ENCODE results near the gene TC2N.
"Not testable (repeated sequence)": the region's sequence is repeated elsewhere in the genome, so short reads cannot be mapped to it uniquely, and the experiment has no call there.

The TC2N gene

GRCh38 chr14:91899806-91900205 lies 32.5 kb upstream of the TC2N start:
- H3K27me3 ChIP-seq (ENCODE audit: control insufficient read depth, insufficient read depth, low read length), result no peaks in the 10 kb centered on the region
- no peak overlapping the region for H3K4me3 ChIP-seq (ENCODE audit: low read depth, low read length)
- H3K36me3 ChIP-seq (ENCODE audit: control insufficient read depth, insufficient read depth, low read length), result no peaks in the 10 kb centered on the region

GRCh38 chr14:91899213-91899612 lies 31.9 kb upstream of the TC2N start:
- H3K36me3 ChIP-seq (ENCODE audit: control insufficient read depth, insufficient read depth, low read length), result no peaks in the 10 kb centered on the region
- no peaks in the 10 kb centered on the region for H3K27me3 ChIP-seq (ENCODE audit: control insufficient read depth, insufficient read depth, low read length)
- peaks cover 7% of the 10 kb centered on the region; the same call in 1 of the 2 replicates for H3K4me1 ChIP-seq (ENCODE audit: control insufficient read depth, insufficient read depth, low read length)
- H3K27ac ChIP-seq (ENCODE audit: low read depth, low read length), result no peak overlapping the region
- no peak overlapping the region for H3K9ac ChIP-seq (ENCODE audit: low read length)
- H3K9me3 ChIP-seq (ENCODE audit: control insufficient read depth, insufficient read depth, low read depth, low read length), result no peaks in the 10 kb centered on the region
- no peak overlapping the region for H3K4me3 ChIP-seq (ENCODE audit: low read depth, low read length)

More at GRCh38 chr14:91899806-91900205, 32.5 kb upstream of the TC2N start:
- H3K4me1 ChIP-seq (ENCODE audit: control insufficient read depth, insufficient read depth, low read length), result peaks cover 7% of the 10 kb centered on the region; the same call in 1 of the 2 replicates
- H3K9ac ChIP-seq (ENCODE audit: low read length), result no peak overlapping the region
- no peaks in the 10 kb centered on the region for H3K9me3 ChIP-seq (ENCODE audit: control insufficient read depth, insufficient read depth, low read depth, low read length)
- no peak overlapping the region for H3K27ac ChIP-seq (ENCODE audit: low read depth, low read length)

GRCh38 chr14:91898372-91898771 lies 31.0 kb upstream of the TC2N start:
- no peaks in the 10 kb centered on the region for H3K36me3 ChIP-seq (ENCODE audit: control insufficient read depth, insufficient read depth, low read length)
- peaks cover 7% of the 10 kb centered on the region; the same call in 1 of the 2 replicates for H3K4me1 ChIP-seq (ENCODE audit: control insufficient read depth, insufficient read depth, low read length)
- no peaks in the 10 kb centered on the region for H3K27me3 ChIP-seq (ENCODE audit: control insufficient read depth, insufficient read depth, low read length)
- no peak overlapping the region for H3K27ac ChIP-seq (ENCODE audit: low read depth, low read length)
- no peak overlapping the region for H3K4me3 ChIP-seq (ENCODE audit: low read depth, low read length)
- H3K9me3 ChIP-seq (ENCODE audit: control insufficient read depth, insufficient read depth, low read depth, low read length), result no peaks in the 10 kb centered on the region
- no peak overlapping the region for H3K9ac ChIP-seq (ENCODE audit: low read length)

- not testable (repeated sequence) for H3K27ac ChIP-seq (ENCODE audit: low read depth, low read length); H3K4me3 ChIP-seq (ENCODE audit: low read depth, low read length); H3K4me1 ChIP-seq (ENCODE audit: control insufficient read depth, insufficient read depth, low read length); H3K27me3 ChIP-seq (ENCODE audit: control insufficient read depth, insufficient read depth, low read length); H3K9ac ChIP-seq (ENCODE audit: low read length); H3K36me3 ChIP-seq (ENCODE audit: control insufficient read depth, insufficient read depth, low read length); H3K9me3 ChIP-seq (ENCODE audit: control insufficient read depth, insufficient read depth, low read depth, low read length)
These were observed 30.4 kb upstream of the TC2N start for GRCh38 chr14:91897716-91898115.

GRCh38 chr14:91897106-91897701 lies 29.9 kb upstream of the TC2N start:
- no peaks in the 10 kb centered on the region for H3K27me3 ChIP-seq (ENCODE audit: control insufficient read depth, insufficient read depth, low read length)
- no peak overlapping the region for H3K9ac ChIP-seq (ENCODE audit: low read length)
- H3K9me3 ChIP-seq (ENCODE audit: control insufficient read depth, insufficient read depth, low read depth, low read length), result no peaks in the 10 kb centered on the region
- H3K4me3 ChIP-seq (ENCODE audit: low read depth, low read length), result no peak overlapping the region
- no peaks in the 10 kb centered on the region for H3K36me3 ChIP-seq (ENCODE audit: control insufficient read depth, insufficient read depth, low read length)
- H3K27ac ChIP-seq (ENCODE audit: low read depth, low read length), result no peak overlapping the region
- H3K4me1 ChIP-seq (ENCODE audit: control insufficient read depth, insufficient read depth, low read length), result peaks cover 7% of the 10 kb centered on the region; the same call in 1 of the 2 replicates

- H3K36me3 ChIP-seq (ENCODE audit: control insufficient read depth, insufficient read depth, low read length), result no peaks in the 10 kb centered on the region
- H3K9me3 ChIP-seq (ENCODE audit: control insufficient read depth, insufficient read depth, low read depth, low read length), result no peaks in the 10 kb centered on the region
- no peaks in the 10 kb centered on the region for H3K27me3 ChIP-seq (ENCODE audit: control insufficient read depth, insufficient read depth, low read length)
- H3K4me3 ChIP-seq (ENCODE audit: low read depth, low read length), result no peak overlapping the region
- no peak overlapping the region for H3K27ac ChIP-seq (ENCODE audit: low read depth, low read length)
- peaks cover 7% of the 10 kb centered on the region; the same call in 1 of the 2 replicates for H3K4me1 ChIP-seq (ENCODE audit: control insufficient read depth, insufficient read depth, low read length)
- H3K9ac ChIP-seq (ENCODE audit: low read length), result no peak overlapping the region
These were observed 29.1 kb upstream of the TC2N start for GRCh38 chr14:91896419-91896818.

- no peak overlapping the region for H3K9ac ChIP-seq (ENCODE audit: low read length)
- no peaks in the 10 kb centered on the region for H3K36me3 ChIP-seq (ENCODE audit: control insufficient read depth, insufficient read depth, low read length)
- no peaks in the 10 kb centered on the region for H3K9me3 ChIP-seq (ENCODE audit: control insufficient read depth, insufficient read depth, low read depth, low read length)
- no peak overlapping the region for H3K27ac ChIP-seq (ENCODE audit: low read depth, low read length)
- H3K27me3 ChIP-seq (ENCODE audit: control insufficient read depth, insufficient read depth, low read length), result no peaks in the 10 kb centered on the region
- H3K4me3 ChIP-seq (ENCODE audit: low read depth, low read length), result no peak overlapping the region
- H3K4me1 ChIP-seq (ENCODE audit: control insufficient read depth, insufficient read depth, low read length), result peaks cover 7% of the 10 kb centered on the region; the same call in 1 of the 2 replicates
These were observed 26.3 kb upstream of the TC2N start for GRCh38 chr14:91893669-91894068.

GRCh38 chr14:91893007-91893406 lies 25.7 kb upstream of the TC2N start:
- H3K27ac ChIP-seq (ENCODE audit: low read depth, low read length), result no peak overlapping the region
- H3K36me3 ChIP-seq (ENCODE audit: control insufficient read depth, insufficient read depth, low read length), result no peaks in the 10 kb centered on the region
- peaks cover 7% of the 10 kb centered on the region; the same call in 1 of the 2 replicates for H3K4me1 ChIP-seq (ENCODE audit: control insufficient read depth, insufficient read depth, low read length)
- no peaks in the 10 kb centered on the region for H3K9me3 ChIP-seq (ENCODE audit: control insufficient read depth, insufficient read depth, low read depth, low read length)
- no peak overlapping the region for H3K9ac ChIP-seq (ENCODE audit: low read length)
- no peaks in the 10 kb centered on the region for H3K27me3 ChIP-seq (ENCODE audit: control insufficient read depth, insufficient read depth, low read length)
- H3K4me3 ChIP-seq (ENCODE audit: low read depth, low read length), result no peak overlapping the region

GRCh38 chr14:91891721-91892220 lies 24.4 kb upstream of the TC2N start:
- H3K36me3 ChIP-seq (ENCODE audit: control insufficient read depth, insufficient read depth, low read length), result no peaks in the 10 kb centered on the region
- no peaks in the 10 kb centered on the region for H3K27me3 ChIP-seq (ENCODE audit: control insufficient read depth, insufficient read depth, low read length)
- H3K9me3 ChIP-seq (ENCODE audit: control insufficient read depth, insufficient read depth, low read depth, low read length), result no peaks in the 10 kb centered on the region
- H3K4me1 ChIP-seq (ENCODE audit: control insufficient read depth, insufficient read depth, low read length), result no peaks in the 10 kb centered on the region
- H3K9ac ChIP-seq (ENCODE audit: low read length), result no peak overlapping the region
- H3K27ac ChIP-seq (ENCODE audit: low read depth, low read length), result no peak overlapping the region
- no peak overlapping the region for H3K4me3 ChIP-seq (ENCODE audit: low read depth, low read length)

GRCh38 chr14:91891101-91891500 lies 23.8 kb upstream of the TC2N start:
- Histone ChIP-seq H3K4me3 (ENCODE audit: low read depth, low read length) (no peak overlapping the region), H3K36me3 (ENCODE audit: control insufficient read depth, insufficient read depth, low read length) (no peaks in the 10 kb centered on the region), H3K4me1 (ENCODE audit: control insufficient read depth, insufficient read depth, low read length) (no peaks in the 10 kb centered on the region), H3K27ac (ENCODE audit: low read depth, low read length) (no peak overlapping the region), H3K9ac (ENCODE audit: low read length) (no peak overlapping the region), H3K9me3 (ENCODE audit: control insufficient read depth, insufficient read depth, low read depth, low read length) (no peaks in the 10 kb centered on the region), H3K27me3 (ENCODE audit: control insufficient read depth, insufficient read depth, low read length) (no peaks in the 10 kb centered on the region)

- Histone ChIP-seq H3K36me3 (ENCODE audit: control insufficient read depth, insufficient read depth, low read length) (no peaks in the 10 kb centered on the region), H3K4me1 (ENCODE audit: control insufficient read depth, insufficient read depth, low read length) (no peaks in the 10 kb centered on the region), H3K9me3 (ENCODE audit: control insufficient read depth, insufficient read depth, low read depth, low read length) (no peaks in the 10 kb centered on the region), H3K27me3 (ENCODE audit: control insufficient read depth, insufficient read depth, low read length) (no peaks in the 10 kb centered on the region), H3K4me3 (ENCODE audit: low read depth, low read length) (no peak overlapping the region), H3K9ac (ENCODE audit: low read length) (no peak overlapping the region), H3K27ac (ENCODE audit: low read depth, low read length) (no peak overlapping the region)
These were observed 23.0 kb upstream of the TC2N start for GRCh38 chr14:91890291-91890749.
